Muscle layer of duodenum (tissue), 2 donors: ENCODE data around the gene BRWD1.

ENCODE experiments used
- H3K27ac ChIP-seq: one replicate; pipeline ENCODE4 v1.7.0; 2013; ENCODE audit warnings: mild to moderate bottlenecking, low read length
- H3K27me3 ChIP-seq: one replicate; pipeline ENCODE4 v1.7.0; 2013; ENCODE audit warnings: low read depth, mild to moderate bottlenecking, control low read depth, low read length
- H3K36me3 ChIP-seq, 2 donors: one replicate each; pipeline ENCODE4 v1.7.0; 2013; ENCODE audit warnings: low read length in 2 of 2, control low read depth in 1 of 2, mild to moderate bottlenecking in 1 of 2; ENCODE audit not compliant: insufficient read depth in 2 of 2, control insufficient read depth in 1 of 2
- H3K4me1 ChIP-seq, 2 donors: one replicate each; pipeline ENCODE4 v1.7.0; 2013; ENCODE audit warnings: low read length in 2 of 2, mild to moderate bottlenecking in 2 of 2, control low read depth in 1 of 2, moderate library complexity in 1 of 2; ENCODE audit not compliant: insufficient read depth in 2 of 2, control insufficient read depth in 1 of 2
- H3K4me3 ChIP-seq, 2 donors: one replicate each; pipeline ENCODE4 v1.7.0; 2013; ENCODE audit warnings: low read length in 2 of 2, low read depth in 1 of 2, mild to moderate bottlenecking in 1 of 2
- H3K9me3 ChIP-seq, 2 donors: one replicate each; pipeline ENCODE4 v1.7.0; 2013; ENCODE audit warnings: low read length in 2 of 2, control low read depth in 1 of 2, mild to moderate bottlenecking in 1 of 2; ENCODE audit not compliant: control insufficient read depth in 1 of 2
- donor health status: healthy.

Gene BRWD1

GRCh38 chr21:39181205-39181818, 132.1 kb downstream of the BRWD1 start:
- H3K36me3 ChIP-seq, result peaks cover 0 to 10% of the 10 kb centered on the region in 2 donors
- peaks cover 0 to 15% of the 10 kb centered on the region in 2 donors for H3K4me1 ChIP-seq

GRCh38 chr21:39180429-39181019, 132.9 kb downstream of the BRWD1 start:
- H3K4me1 ChIP-seq, result peaks cover 0 to 11% of the 10 kb centered on the region in 2 donors
- H3K4me3 ChIP-seq, result no peak overlapping the region
- H3K36me3 ChIP-seq, result peaks cover 6 to 10% of the 10 kb centered on the region in 2 donors
- no peaks in the 10 kb centered on the region for H3K27me3 ChIP-seq
- H3K27ac ChIP-seq, result no peak overlapping the region
- no peaks in the 10 kb centered on the region for H3K9me3 ChIP-seq

More at GRCh38 chr21:39181205-39181818, 132.1 kb downstream of the BRWD1 start:
- Histone ChIP-seq H3K27me3 (no peaks in the 10 kb centered on the region), H3K9me3 (no peaks in the 10 kb centered on the region), H3K27ac (no peak overlapping the region), H3K4me3 (no peak overlapping the region)

- peaks cover 18% of the 10 kb centered on the region in 2 donors for H3K36me3 ChIP-seq
- no peaks in the 10 kb centered on the region for H3K27me3 ChIP-seq
- no peak overlapping the region for H3K27ac ChIP-seq
- H3K4me3 ChIP-seq, result no peak overlapping the region
- H3K9me3 ChIP-seq, result no peaks in the 10 kb centered on the region
- peaks cover 0 to 11% of the 10 kb centered on the region in 2 donors for H3K4me1 ChIP-seq
Measured at GRCh38 chr21:39178421-39178820, 135.0 kb downstream of the BRWD1 start.

GRCh38 chr21:39176271-39176709, 137.1 kb downstream of the BRWD1 start:
- Histone ChIP-seq H3K36me3 (peaks cover 24 to 27% of the 10 kb centered on the region in 2 donors), H3K27me3 (no peaks in the 10 kb centered on the region), H3K27ac (no peak overlapping the region), H3K4me1 (no peaks in the 10 kb centered on the region), H3K9me3 (no peaks in the 10 kb centered on the region), H3K4me3 (no peak overlapping the region)

GRCh38 chr21:39175665-39176064, 137.8 kb downstream of the BRWD1 start:
- H3K9me3 ChIP-seq, result no peaks in the 10 kb centered on the region
- H3K27ac ChIP-seq, result no peak overlapping the region
- H3K4me3 ChIP-seq, result no peak overlapping the region
- no peaks in the 10 kb centered on the region for H3K4me1 ChIP-seq
- no peaks in the 10 kb centered on the region for H3K27me3 ChIP-seq
- peaks cover 28 to 32% of the 10 kb centered on the region in 2 donors for H3K36me3 ChIP-seq

- no peak overlapping the region for H3K4me3 ChIP-seq
- no peaks in the 10 kb centered on the region for H3K4me1 ChIP-seq
- H3K27me3 ChIP-seq, result no peaks in the 10 kb centered on the region
- H3K36me3 ChIP-seq, result peaks cover 28 to 32% of the 10 kb centered on the region in 2 donors
- no peaks in the 10 kb centered on the region for H3K9me3 ChIP-seq
- no peak overlapping the region for H3K27ac ChIP-seq
Measured at GRCh38 chr21:39175154-39175553, 138.3 kb downstream of the BRWD1 start.

- Histone ChIP-seq H3K27me3 (no peaks in the 10 kb centered on the region), H3K4me3 (no peak overlapping the region), H3K9me3 (no peaks in the 10 kb centered on the region), H3K27ac (no peak overlapping the region), H3K4me1 (no peaks in the 10 kb centered on the region), H3K36me3 (peaks cover 28 to 39% of the 10 kb centered on the region in 2 donors)
Measured at GRCh38 chr21:39173716-39174680, 139.4 kb downstream of the BRWD1 start.

- Histone ChIP-seq H3K4me1 (no peaks in the 10 kb centered on the region), H3K4me3 (no peak overlapping the region), H3K27ac (no peak overlapping the region), H3K9me3 (peaks cover 3 to 4% of the 10 kb centered on the region in 2 donors), H3K27me3 (no peaks in the 10 kb centered on the region), H3K36me3 (peaks cover 18 to 33% of the 10 kb centered on the region in 2 donors)
Measured at GRCh38 chr21:39169906-39170305, 143.5 kb downstream of the BRWD1 start.

GRCh38 chr21:39168800-39169199, 144.6 kb downstream of the BRWD1 start:
- no peak overlapping the region for H3K27ac ChIP-seq

GRCh38 chr21:39164523-39164922, 148.9 kb downstream of the BRWD1 start:
- no peak overlapping the region for H3K27ac ChIP-seq
- peaks cover 17 to 21% of the 10 kb centered on the region in 2 donors for H3K9me3 ChIP-seq
- no peaks in the 10 kb centered on the region for H3K27me3 ChIP-seq
- no peaks in the 10 kb centered on the region for H3K4me1 ChIP-seq
- peaks cover 0 to 4% of the 10 kb centered on the region in 2 donors for H3K36me3 ChIP-seq
- no peak overlapping the region for H3K4me3 ChIP-seq

More at GRCh38 chr21:39168800-39169199, 144.6 kb downstream of the BRWD1 start:
- Histone ChIP-seq H3K4me3 (no peak overlapping the region), H3K27me3 (no peaks in the 10 kb centered on the region), H3K36me3 (peaks cover 14 to 25% of the 10 kb centered on the region in 2 donors), H3K9me3 (peaks cover 14 to 15% of the 10 kb centered on the region in 2 donors), H3K4me1 (no peaks in the 10 kb centered on the region)

- peaks cover 17 to 21% of the 10 kb centered on the region in 2 donors for H3K9me3 ChIP-seq
- H3K27ac ChIP-seq, result no peak overlapping the region
- no peaks in the 10 kb centered on the region for H3K36me3 ChIP-seq
- H3K4me3 ChIP-seq, result no peak overlapping the region
- H3K4me1 ChIP-seq, result no peaks in the 10 kb centered on the region
- H3K27me3 ChIP-seq, result no peaks in the 10 kb centered on the region
Measured at GRCh38 chr21:39161064-39161463, 152.4 kb downstream of the BRWD1 start.
